Measurements from ENCODE around the gene CCDC170. TPM values are rescaled to one million over a fixed set of nuclear protein-coding genes. Genes with fewer than 3 reads are reported as not detected.

Gene CCDC170
- total and polyA plus RNA-seq, 3 donors from 2014 or later = 3.1 to 9.5 (median 3.3) TPM

- H3K4me1 ChIP-seq = no peaks in the 10 kb centered on the region
- H3K4me3 ChIP-seq = peak overlapping the region in 1 of 2 donors; percentile 7
- TF ChIP-seq CTCF (IDR thresholded peaks at IDR 0.05) (no peak), POLR2A (IDR thresholded peaks at IDR 0.05) (no peak)
- 38 to 48% methylated on average over 5 of the region's 5 CpGs for WGBS, 2 donors
- no peaks in the 10 kb centered on the region for H3K27me3 ChIP-seq
- intact Hi-C loops (cut with DNase I; ENCODE audit: low total_unique reads) = no loop called here
- H3K36me3 ChIP-seq (ENCODE audit: low read depth, missing control alignments) = no peaks in the 10 kb centered on the region
- H3K27ac ChIP-seq = no peak overlapping the region
- H3K9me3 ChIP-seq = no peaks in the 10 kb centered on the region
- no peak for DNase-seq
Measured at GRCh38 chr6:151482290-151482689, 11.5 kb upstream of the CCDC170 start.

GRCh38 chr6:151483994-151484393, 9.8 kb upstream of the CCDC170 start:
- intact Hi-C loops (cut with DNase I; ENCODE audit: low total_unique reads) = no loop called here
- no peaks in the 10 kb centered on the region for H3K9me3 ChIP-seq
- DNase-seq = no peak
- H3K27ac ChIP-seq = no peak overlapping the region
- no peaks in the 10 kb centered on the region for H3K4me1 ChIP-seq
- no peak overlapping the region for H3K4me3 ChIP-seq
- no peaks in the 10 kb centered on the region for H3K36me3 ChIP-seq (ENCODE audit: low read depth, missing control alignments)
- no peaks in the 10 kb centered on the region for H3K27me3 ChIP-seq
- no peak for TF ChIP-seq POLR2A (IDR thresholded peaks at IDR 0.05)
- no peak for TF ChIP-seq CTCF (IDR thresholded peaks at IDR 0.05)

GRCh38 chr6:151488226-151488625, 5.6 kb upstream of the CCDC170 start:
- 67 to 73% methylated on average over 2 of the region's 2 CpGs for WGBS, 2 donors
- no peak overlapping the region for H3K27ac ChIP-seq
- H3K4me3 ChIP-seq = no peak overlapping the region
- TF ChIP-seq POLR2A (IDR thresholded peaks at IDR 0.05) (no peak), CTCF (IDR thresholded peaks at IDR 0.05) (no peak)
- no peaks in the 10 kb centered on the region for H3K27me3 ChIP-seq
- H3K9me3 ChIP-seq = no peaks in the 10 kb centered on the region
- intact Hi-C loops (cut with DNase I; ENCODE audit: low total_unique reads) = no loop called here
- DNase-seq = no peak
- no peaks in the 10 kb centered on the region for H3K36me3 ChIP-seq (ENCODE audit: low read depth, missing control alignments)
- H3K4me1 ChIP-seq = peaks cover 3% of the 10 kb centered on the region

- peaks cover 7% of the 10 kb centered on the region for H3K4me1 ChIP-seq
- H3K9me3 ChIP-seq = no peaks in the 10 kb centered on the region
- intact Hi-C loops (cut with DNase I; ENCODE audit: low total_unique reads) = no loop called here
- H3K27me3 ChIP-seq = no peaks in the 10 kb centered on the region
- no peak overlapping the region for H3K4me3 ChIP-seq
- DNase-seq = no peak
- no peak for TF ChIP-seq POLR2A (IDR thresholded peaks at IDR 0.05)
- no peak for TF ChIP-seq CTCF (IDR thresholded peaks at IDR 0.05)
- H3K27ac ChIP-seq = no peak overlapping the region
- WGBS, 2 donors = 84 to 85% methylated on average over 7 of the region's 7 CpGs
- no peaks in the 10 kb centered on the region for H3K36me3 ChIP-seq (ENCODE audit: low read depth, missing control alignments)
Measured at GRCh38 chr6:151490996-151491395, 2.8 kb upstream of the CCDC170 start.

GRCh38 chr6:151493161-151493803, 535 bp upstream of the CCDC170 start:
- no peaks in the 10 kb centered on the region for H3K36me3 ChIP-seq (ENCODE audit: low read depth, missing control alignments)
- no peaks in the 10 kb centered on the region for H3K9me3 ChIP-seq
- peaks cover 7% of the 10 kb centered on the region for H3K4me1 ChIP-seq
- intact Hi-C loops (cut with DNase I; ENCODE audit: low total_unique reads) = no loop called here
- peak overlapping the region; percentile 53 to 79 for H3K4me3 ChIP-seq
- H3K27me3 ChIP-seq = no peaks in the 10 kb centered on the region
- TF ChIP-seq POLR2A (IDR thresholded peaks at IDR 0.05) (no peak), CTCF (IDR thresholded peaks at IDR 0.05) (no peak)
- 16 to 19% methylated on average over 16 of the region's 16 CpGs for WGBS, 2 donors
- H3K27ac ChIP-seq = no peak overlapping the region
- DNase-seq = peak; percentile 19
